NK-92 (cell line): ENCODE results near the gene PRMT5.
"Not testable (repeated sequence)": the region's sequence is repeated elsewhere in the genome, so short reads cannot be mapped to it uniquely, and the experiment has no call there.

Source experiments
- DNase-seq: peaks from one replicate; lab custom pipeline; 2025; ENCODE audit not compliant: unreplicated experiment; lab: John Stamatoyannopoulos, UW

Gene PRMT5

DNA sequence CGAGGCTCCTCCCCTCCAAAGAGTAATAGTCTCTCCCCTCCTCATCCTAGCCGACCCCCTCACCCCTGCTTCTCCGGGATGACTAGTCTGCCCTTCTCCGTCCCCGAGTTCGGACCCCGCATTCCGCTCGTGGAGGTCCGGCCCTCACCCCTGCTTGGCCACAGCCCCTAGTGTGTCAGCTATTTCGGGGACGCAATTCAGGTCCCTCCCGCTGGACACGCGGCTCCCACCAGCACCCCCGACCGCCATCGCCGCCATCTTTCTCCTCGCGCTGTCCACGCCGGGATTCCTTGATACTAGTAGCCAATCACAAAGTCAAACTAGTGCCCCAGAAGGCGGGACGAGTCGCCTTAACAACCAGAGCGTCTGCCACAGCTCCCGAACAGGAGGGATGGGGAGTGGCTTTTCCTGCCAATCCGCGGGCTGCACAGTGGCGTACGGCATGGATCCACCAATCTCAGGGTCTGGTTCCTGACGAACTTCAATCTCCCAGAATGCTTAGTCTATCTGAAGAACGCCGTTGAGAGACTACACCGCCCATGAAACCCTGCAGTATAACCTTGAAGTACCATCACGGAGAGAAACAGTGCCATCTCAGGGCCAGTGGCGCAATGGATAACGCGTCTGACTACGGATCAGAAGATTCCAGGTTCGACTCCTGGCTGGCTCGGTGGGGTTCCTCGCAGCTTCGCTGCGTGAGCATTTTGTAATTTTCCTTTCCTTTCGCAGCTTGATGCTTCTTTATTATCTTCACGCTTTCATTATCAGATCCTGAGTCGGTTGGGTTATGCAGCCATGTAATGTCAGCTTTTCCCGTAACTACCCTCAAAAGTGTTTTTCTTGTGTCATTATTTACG is at the start of gene PRMT5:
PRMT5 (minus strand) TSS at position 273 of the 857 bp plus-strand sequence; CDS start at position 258, 15 bp downstream.
- DNase-seq = peak; percentile 91

DNA sequence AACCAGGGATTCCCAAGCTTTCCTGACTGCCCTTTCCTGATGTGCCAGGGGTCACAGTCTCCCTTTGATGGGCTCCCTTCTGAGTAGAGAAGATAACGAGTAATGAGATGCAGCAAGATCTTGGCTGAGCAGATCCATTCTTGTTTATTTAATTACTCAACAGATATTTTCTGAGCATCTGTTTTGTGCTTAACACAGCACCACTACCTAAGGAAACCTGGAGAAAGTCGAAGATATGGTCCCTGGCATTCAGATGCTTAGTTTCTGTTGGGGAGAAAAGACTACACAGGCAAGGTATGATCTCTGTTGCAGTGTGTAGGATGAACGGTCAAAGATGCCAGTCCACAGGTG is 49.3 kb upstream of the PRMT5 start:
- no peak for DNase-seq

DNA sequence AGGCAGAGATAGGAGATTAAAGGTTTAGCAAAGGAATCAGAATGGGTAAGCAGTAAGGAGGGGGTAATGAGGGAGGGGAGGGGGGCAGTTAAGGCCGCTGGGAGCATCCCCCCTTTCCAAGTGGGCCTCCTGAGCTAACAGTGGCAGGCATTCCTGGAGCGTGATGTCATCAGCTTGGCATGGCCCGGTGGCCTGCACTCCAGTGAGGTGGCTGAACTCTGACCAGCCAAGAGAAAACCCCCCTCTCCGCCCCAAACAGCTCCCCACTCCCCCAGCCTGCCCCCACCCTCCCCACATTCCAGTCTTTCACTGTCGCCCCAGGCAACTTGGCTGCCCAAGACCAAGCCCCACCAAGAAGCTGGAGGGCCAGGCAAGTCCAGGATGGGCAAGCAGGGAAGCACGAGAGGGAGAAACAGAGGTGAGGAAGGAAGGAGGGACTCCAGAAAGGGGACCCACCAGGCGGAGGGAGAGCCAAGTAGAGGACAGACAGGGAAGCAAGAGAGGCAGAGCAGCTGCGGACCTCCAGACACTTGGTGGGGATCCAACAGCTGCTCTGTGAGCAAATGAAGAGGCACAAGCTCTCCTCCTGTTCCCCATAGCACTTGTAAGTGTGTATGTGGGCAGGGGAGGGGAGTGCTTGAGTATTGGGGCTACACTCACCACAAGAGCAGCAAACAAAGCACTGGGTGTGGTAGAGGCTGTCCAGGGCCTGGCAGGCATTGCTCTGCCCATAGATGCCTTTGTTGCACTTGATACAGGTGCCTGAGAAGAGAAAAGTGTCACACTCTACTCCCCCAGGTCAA is 48.7 kb upstream of the PRMT5 start:
- no peak for DNase-seq

DNA sequence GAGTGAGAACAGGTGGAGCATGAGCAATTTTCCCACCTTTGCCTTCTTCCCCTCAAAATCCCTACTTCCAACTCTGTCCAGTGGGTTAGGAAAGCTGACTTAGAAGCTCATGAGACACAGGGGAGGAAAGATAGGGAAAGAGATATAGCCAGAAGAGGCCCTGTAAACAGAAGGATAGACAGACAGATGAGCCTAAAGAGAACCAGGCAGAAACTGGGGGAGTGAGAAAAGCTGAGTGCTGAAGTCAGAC is 48.2 kb upstream of the PRMT5 start:
- DNase-seq = no peak

DNA sequence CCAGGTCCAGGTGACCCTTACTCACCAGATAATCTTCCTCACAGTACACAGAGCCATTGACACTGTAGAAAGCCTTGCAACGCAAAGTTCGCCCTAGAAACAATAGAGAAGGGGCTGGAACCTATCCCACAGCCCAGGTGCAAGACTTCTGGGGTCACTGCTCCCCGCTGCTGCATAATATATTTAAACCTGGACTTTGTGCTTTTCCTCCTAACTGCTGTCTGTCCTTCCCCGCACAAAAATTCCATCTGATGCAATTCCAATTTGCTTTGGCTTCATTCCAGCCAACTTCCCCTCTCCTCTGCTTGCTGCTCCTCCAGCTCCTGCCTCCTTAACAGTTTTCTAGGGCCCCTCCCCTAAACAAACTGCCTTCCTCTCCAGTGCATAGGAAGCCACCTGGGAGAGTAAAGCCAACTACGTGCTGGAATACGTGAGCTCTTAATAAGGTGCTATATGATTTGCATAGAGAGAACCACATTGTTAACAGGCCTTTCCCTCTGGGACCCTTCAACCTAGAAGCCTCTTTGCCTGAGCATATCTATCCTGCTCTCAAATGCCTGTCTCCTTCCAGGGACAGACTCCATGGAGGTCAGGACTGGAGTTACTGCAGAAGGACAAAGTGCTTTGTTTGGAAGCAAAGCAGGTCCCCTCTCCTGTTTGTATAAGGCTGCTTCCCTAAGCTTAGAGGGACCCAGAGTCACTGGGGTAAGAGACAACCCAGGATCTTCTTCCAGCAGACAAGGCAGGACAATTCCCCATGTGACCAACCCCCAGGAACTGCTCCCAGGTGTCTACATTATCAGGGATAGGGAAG is 47.7 kb upstream of the PRMT5 start:
- no peak for DNase-seq

DNA sequence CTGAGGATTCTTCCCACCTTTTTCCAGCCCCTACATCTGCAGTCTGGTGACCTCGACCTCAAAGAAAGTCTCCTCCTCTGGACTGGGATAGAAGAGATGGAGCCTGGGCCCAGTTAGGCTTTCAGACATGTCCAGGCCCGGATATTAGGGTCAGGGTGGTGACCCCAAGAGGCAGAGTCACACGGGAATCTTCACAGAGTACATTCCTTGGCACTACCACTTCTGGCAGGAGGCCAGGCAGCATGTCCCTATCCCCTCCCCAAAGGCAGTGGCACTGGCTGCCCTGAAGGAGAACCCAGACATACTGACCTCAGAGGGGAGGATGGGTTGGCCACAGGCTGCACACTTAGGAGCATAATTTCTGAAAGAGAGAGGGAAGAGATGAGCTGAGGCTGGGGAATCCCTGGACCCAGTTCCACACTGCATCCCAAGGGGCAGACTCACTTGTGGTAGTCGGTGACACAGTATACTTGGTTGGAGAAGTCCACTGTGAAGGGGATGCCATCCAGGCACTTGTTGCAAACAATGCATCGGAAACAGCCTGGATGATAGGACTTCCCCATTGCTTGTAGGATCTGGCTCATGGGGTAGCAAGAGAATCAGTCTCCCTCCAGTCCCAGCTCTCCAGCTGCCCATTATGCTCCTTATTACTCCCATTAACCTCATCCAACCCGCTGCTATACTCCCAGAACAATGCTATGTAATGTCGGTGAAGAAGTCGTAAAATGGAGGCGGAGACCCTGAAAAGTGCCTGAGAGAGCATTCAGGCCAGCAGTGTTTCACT is 45.5 kb upstream of the PRMT5 start:
- no peak for DNase-seq

DNA sequence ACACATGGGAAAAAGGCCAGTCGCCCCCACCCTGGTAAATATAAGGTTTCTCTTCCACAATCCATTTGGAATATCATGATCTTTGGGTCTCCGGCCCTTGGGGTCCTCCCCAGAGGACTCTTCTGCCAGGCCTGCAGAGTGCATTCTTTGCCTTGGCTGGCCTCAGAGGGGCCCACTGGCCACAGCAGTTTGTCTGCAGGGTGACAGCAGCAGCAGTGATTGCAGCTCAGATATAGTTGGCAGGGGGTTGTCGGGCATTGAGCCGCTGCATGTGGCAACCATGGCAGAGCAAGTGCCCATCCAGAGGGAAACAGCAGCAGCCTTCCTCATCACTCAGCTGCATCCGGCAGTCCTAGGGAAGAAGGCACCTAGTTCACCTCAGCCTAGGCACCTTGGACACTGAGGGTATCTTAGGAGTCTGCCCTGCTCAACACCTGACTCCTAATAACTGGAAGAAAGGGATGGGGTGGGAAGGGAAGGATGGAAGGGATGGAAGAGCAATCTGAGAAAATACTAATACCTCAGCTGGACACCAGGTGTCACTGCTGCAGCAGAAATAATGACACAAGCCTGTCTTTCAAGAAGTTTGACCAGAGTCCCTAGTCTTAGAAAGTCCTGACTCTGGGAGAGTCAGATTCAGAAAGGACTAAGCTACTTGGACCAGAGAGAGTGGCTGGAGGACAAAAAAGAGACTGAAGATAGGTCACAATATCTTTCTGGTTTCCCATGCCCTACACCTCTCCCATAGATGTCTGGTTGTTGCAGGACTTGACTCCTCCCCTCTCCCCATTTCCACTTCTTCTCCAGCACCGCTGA is 44.2 kb upstream of the PRMT5 start:
- no peak for DNase-seq

DNA sequence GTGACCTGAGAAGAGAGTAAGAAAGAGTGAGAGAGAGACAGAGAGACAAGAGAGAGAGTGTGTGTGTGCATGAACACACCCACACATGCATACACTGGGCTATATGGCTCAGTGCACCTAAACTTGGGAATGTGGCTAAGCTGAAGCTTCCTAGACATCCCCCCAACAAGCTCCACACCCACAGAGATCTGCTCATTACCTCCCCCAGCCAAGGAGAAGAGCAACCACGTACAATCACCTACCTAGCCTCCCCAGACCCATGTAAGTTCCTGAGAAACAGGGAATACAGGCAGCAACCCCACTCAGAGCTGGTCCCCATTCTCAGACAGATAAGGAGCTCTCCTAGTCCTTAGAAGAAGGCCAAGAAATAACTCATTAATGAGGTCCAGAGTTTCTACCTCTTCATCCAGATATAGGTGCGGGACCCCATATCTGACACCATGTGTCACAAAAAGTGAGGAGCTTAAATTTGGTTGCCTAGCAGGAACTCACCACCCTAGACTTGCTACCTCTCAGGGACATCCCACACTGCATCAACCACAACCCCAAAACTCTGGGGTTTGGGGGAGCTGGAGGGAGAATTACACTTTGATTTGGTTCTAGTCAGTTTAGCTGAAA is 43.2 kb upstream of the PRMT5 start:
- no peak for DNase-seq

DNA sequence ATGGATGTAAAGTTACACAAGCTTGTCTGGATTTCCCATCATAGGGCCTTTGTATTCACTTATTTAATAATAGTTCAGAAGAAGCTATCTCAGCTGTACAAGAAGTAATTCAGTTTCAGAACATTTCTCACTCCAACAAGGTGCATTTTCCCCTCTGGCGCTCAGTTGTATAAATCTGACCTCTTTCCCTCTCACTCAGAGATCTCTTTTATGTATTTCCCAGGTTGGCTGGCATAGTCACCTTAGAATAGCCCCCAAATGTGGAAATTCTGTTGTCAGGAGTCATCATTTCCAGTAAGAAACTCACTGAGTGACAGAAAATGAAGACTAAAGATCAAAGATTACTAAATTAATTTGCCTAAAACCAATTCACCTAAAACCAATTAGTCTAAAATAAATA is 42.0 kb upstream of the PRMT5 start:
- no peak for DNase-seq

DNA sequence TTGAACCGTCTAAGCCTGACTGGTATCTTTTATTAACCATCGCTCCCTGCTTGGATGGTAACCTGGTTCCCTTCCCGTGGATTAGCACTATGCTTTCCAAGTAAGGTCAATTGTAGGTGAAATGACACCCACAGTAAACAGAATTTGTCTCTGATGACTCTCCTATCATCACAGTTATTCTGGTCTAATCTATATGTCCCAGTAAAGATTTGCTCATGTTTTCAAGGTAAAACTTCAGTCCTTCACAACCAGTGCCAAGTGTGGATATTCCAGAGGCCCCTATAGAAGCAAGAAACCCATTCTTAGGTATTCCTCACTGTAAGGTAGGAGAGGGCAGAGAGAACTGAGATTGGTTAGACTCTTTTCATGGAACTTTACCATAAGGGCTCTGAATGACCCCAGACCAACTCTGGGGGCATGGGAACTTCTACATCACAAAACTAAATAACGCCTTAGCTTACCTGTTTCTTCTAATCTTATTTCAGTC is 37.6 kb upstream of the PRMT5 start:
- DNase-seq = no peak

DNA sequence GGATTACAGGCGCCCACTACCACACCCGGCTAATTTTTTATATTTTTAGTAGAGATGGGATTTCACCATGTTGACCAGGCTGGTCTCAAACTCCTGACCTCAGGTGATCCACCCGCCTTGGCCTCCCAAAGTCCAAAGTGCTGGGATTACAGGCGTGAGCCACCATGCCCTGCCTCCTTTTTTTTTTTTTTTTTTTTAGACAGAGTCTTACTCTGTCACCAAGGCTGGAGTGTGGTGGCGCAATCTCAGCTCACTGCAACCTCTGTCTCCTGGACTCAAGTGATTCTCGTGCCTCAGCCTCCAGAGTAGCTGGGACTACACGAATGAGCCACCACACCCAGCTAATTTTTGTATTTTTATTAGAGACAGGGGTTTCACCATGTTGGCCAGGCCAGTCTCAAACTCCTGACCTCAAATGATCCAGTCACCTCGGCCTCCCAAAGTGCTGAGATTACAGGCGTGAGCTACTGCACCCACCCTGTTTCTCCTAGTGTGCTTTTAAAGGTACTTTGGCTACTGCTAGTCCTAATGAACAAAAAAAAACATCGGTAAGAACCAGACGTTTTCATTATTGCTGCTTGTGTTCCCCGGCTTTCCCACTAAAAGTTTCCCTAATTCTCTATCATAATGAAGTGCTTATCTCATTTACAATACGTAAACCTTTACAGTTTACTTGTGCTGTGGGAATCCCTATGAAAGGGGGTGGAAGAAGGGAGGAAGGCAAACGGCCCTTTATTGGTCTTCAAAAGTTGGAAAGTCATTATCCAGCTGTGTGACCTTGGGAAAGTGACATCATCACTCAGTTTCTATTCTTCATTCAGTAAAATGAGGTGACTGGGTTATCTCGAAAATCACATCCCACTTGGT is 37.0 kb upstream of the PRMT5 start:
- not testable (repeated sequence) for DNase-seq

DNA sequence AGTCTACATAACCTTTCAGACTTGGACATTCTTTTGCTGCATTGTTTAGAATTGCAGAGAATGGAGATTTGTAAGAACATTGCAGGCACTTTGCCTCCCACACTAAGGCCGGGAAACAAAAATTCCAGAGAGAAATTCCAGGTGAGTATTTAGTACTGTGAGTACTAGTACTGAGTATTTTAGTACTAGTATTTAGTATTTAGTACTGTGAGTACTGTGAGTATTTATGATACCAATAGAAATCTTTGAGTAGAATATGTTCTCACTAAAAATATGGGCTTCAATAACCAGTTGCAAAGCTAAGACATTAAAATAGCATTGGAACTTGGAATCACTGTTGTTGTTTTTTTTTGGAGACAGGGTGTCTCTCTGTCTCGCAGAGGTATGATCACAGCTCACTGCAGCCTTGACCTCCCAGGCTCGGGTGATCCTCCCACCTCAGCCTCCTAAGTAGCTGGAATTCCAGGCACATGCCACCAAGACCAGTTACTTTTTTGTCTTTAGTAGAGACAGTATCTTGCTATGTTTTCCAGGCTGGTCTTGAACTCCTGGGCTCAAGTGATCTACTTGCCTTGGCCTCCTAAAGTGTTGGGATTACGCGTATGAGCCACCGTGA is 33.0 kb upstream of the PRMT5 start:
- DNase-seq = no peak

DNA sequence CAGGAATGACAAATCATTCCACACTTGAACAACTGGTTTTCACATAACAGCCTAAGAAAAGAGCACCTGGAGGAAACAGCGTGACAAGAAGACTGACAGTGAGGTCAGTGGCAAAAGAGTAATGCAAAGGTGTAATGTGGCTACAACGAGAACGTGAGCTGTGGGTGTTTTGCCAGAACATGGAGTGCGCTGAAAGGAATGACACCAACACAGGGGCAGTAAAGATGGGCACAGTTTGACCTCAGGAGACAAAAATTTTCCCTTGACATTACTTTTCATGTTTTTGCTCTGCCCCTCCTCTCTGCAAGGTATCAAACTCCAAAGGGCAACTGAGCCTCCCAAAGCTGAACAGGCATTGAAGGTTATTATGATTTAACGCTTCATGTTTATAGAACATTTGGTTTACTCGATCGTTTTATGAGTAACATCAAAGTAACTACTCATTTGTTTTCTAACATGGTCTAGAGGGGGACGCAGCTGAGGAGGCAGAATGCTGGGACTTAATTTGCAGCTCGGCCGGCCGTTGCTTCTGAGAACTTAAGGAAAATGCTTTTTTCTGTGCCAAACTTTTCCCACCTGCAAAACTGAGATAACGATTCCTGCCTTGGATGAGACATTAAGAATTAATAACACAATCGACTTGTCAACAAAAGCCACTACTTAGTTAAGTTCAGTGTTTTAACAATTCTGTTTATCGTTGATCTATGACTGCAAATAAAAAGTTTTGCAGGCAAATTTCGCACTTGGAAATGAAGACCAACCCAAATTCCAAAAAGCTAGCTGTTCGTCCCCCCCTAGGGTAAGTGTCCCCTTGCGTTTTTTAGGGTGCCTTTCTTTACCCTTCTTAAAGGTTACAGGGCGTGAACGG is 26.8 kb upstream of the PRMT5 start:
- DNase-seq = no peak

DNA sequence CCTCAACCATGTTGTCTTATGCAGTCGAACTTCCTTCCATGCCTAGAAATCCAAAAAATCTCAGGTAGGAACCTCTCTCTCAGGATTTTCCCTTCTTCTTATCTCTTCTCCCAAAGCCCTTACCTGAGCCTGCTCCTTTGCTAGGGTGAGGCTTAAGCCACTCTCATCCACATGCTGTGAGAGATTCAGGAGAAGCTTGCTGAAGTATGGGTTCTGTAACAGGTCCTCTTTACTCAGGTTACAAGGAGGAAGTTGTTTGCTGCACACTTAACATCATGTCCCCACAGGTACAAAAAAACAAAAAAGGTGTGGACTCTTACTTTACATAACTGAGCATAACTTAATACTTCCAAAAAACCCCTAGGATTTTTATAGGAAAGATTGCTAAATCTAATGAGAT is 23.2 kb upstream of the PRMT5 start:
- no peak for DNase-seq

DNA sequence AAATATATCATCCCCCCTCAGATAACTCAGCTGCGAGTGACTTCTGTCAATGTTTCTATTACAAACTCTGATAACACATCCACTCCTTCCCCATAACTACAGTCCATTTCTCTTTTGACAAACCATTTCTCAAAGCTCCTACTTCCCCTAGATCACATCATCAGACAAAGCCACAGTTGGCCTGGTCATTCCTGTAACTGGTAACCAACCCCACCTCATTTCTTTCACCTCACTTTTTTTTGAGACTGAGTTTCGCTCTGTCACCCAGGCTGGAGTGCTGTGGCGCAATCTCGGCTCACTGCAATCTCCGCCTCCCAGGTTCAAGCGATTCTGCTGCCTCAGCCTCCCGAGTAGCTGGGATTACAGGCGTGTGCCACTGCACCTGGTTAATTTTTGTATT is 22.6 kb upstream of the PRMT5 start:
- not testable (repeated sequence) for DNase-seq

DNA sequence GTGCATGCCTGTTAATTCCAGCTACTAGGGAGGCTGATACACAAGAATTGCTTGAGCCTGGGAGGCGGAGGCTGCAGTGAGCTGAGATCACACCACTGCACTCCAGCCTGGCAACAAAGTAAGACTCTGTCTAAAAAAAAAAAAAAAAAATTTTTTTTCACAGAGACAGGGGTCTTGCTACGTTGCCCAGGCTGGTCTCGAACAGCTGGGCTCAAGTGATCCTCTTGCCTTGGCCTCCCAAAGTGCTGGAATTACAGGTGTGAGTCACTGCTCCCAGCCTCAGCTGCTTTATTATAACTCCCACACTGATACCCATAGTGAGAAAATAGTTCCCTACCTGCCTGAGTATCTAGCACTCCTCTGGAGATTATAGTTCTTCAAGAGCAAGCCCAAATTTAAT is 16.5 kb upstream of the PRMT5 start:
- no peak for DNase-seq

DNA sequence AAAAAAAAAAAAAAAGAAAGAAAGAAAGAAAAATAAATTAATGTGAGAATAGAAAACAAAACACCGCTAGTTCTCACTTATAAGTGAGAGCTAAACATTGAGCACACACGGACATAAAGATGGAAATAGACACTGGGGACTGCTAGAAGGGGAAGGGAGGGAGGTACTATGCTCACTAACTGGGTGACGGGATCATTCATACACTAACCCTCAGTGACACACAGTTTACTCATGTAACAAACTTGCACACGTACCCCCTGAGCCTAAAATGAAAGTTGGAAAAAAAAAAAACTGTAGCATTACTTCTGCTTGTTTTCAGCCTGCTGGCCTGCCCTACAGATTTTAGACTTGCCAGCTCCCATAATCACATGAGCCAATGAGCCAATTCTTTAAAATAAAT is 10.5 kb upstream of the PRMT5 start:
- DNase-seq = no peak
